Parathyroid adenoma (tissue), 2 donors: ENCODE data around the gene NBDY.
"Not testable (repeated sequence)": the region's sequence is repeated elsewhere in the genome, so short reads cannot be mapped to it uniquely, and the experiment has no call there.

Experiments
- H2AFZ ChIP-seq: fragments of 300-600 bp; sonication (generic); one replicate; pipeline ENCODE4 v1.7.0; 2017; ENCODE audit warnings: antibody characterized with exemption, mild to moderate bottlenecking
- H3K27ac ChIP-seq: fragments of 300-600 bp; sonication (generic); one replicate; pipeline ENCODE4 v1.7.0; 2017
- H3K27me3 ChIP-seq: fragments of 300-600 bp; sonication (generic); one replicate; pipeline ENCODE4 v1.7.0; 2017; ENCODE audit warnings: low read length; ENCODE audit not compliant: control insufficient read depth, insufficient read depth
- H3K36me3 ChIP-seq: fragments of 300-600 bp; sonication (generic); one replicate; pipeline ENCODE4 v1.7.0; 2017; ENCODE audit warnings: low read length; ENCODE audit not compliant: control insufficient read depth, insufficient read depth
- H3K4me1 ChIP-seq: fragments of 300-600 bp; sonication (generic); one replicate; pipeline ENCODE4 v1.7.0; 2017; ENCODE audit warnings: control low read depth
- H3K4me2 ChIP-seq: fragments of 300-600 bp; sonication (generic); one replicate; pipeline ENCODE4 v1.7.0; 2017; ENCODE audit warnings: low read length
- H3K4me3 ChIP-seq: fragments of 300-600 bp; sonication (generic); one replicate; pipeline ENCODE4 v1.7.0; 2017; ENCODE audit warnings: low read depth, low read length
- H3K79me2 ChIP-seq: fragments of 300-600 bp; sonication (generic); one replicate; pipeline ENCODE4 v1.7.0; 2017; ENCODE audit warnings: control low read depth
- H3K9ac ChIP-seq: fragments of 300-600 bp; sonication (generic); one replicate; pipeline ENCODE4 v1.7.0; 2017; ENCODE audit warnings: mild to moderate bottlenecking
- H3K9me3 ChIP-seq: fragments of 300-600 bp; sonication (generic); one replicate; pipeline ENCODE4 v1.7.0; 2017; ENCODE audit warnings: low read length; ENCODE audit not compliant: control insufficient read depth
- CTCF ChIP-seq: fragments of 300-600 bp; sonication (generic); IDR thresholded peaks from one replicate; pipeline ENCODE4 v1.7.0; 2017; ENCODE audit warnings: antibody characterized with exemption, mild to moderate bottlenecking
- donor health status: primary hyperparathyroidism.

Gene NBDY

GRCh38 chrX:56764153-56764974 is 35.3 kb downstream of the NBDY start:
- H3K4me2 ChIP-seq: no peak overlapping the region
- H3K79me2 ChIP-seq: no peaks in the 10 kb centered on the region
- H3K27me3 ChIP-seq: no peaks in the 10 kb centered on the region
- peak overlapping the region; percentile 15 for H3K27ac ChIP-seq
- H3K36me3 ChIP-seq: no peaks in the 10 kb centered on the region
- no peaks in the 10 kb centered on the region for H3K9me3 ChIP-seq
- H2AFZ ChIP-seq: no peak overlapping the region
- no peak overlapping the region for H3K9ac ChIP-seq
- no peaks in the 10 kb centered on the region for H3K4me1 ChIP-seq
- H3K4me3 ChIP-seq: no peak overlapping the region
- TF ChIP-seq CTCF: peak; percentile 36

- no peak overlapping the region for H3K9ac ChIP-seq
- no peak overlapping the region for H3K4me2 ChIP-seq
- H3K79me2 ChIP-seq: no peaks in the 10 kb centered on the region
- H3K9me3 ChIP-seq: no peaks in the 10 kb centered on the region
- no peak overlapping the region for H3K27ac ChIP-seq
- H2AFZ ChIP-seq: no peak overlapping the region
- H3K4me1 ChIP-seq: no peaks in the 10 kb centered on the region
- TF ChIP-seq CTCF: no peak
- H3K27me3 ChIP-seq: no peaks in the 10 kb centered on the region
- no peaks in the 10 kb centered on the region for H3K36me3 ChIP-seq
- no peak overlapping the region for H3K4me3 ChIP-seq
Observed at GRCh38 chrX:56764975-56765791, 36.1 kb downstream of the NBDY start.

DNA sequence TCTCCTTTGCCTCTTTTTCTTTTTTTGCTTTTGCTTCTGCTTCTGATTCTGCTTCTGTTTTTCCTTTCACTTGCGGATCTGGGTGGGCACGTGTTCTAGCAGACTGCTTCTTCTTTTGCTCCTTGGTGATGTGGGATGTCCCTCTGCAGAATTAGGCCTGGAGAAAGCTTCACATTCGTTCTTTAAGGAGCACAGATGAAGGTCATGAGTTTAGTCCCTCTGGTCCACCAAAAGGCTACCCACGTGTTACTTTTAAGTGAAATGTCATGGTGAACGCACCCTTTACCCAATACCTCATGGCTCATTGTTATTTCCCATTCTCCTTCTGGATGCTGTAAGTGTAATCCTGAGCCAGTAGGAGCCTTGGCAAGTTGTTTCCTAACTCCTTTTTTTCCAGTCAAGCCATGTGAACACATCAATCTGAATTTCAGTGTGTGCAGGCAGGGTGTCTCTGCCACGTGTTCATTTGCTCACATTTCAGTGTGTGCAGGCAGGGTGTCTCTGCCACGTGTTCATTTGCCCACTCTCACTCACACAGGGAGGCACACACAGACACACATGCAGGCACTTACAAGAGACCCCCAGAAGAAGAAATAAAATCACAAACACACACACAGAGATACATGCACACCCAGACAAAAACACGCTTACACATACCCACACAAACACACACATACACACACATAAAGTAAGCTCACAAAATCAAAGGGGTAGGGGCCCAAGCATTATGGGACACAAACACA is 36.9 kb downstream of the NBDY start:
- Histone ChIP-seq H3K4me1 (no peaks in the 10 kb centered on the region), H3K36me3 (no peaks in the 10 kb centered on the region), H3K9me3 (no peaks in the 10 kb centered on the region), H2AFZ (no peak overlapping the region), H3K4me2 (no peak overlapping the region), H3K79me2 (no peaks in the 10 kb centered on the region), H3K9ac (no peak overlapping the region), H3K27ac (no peak overlapping the region), H3K4me3 (no peak overlapping the region), H3K27me3 (no peaks in the 10 kb centered on the region)
- TF ChIP-seq CTCF: no peak

DNA sequence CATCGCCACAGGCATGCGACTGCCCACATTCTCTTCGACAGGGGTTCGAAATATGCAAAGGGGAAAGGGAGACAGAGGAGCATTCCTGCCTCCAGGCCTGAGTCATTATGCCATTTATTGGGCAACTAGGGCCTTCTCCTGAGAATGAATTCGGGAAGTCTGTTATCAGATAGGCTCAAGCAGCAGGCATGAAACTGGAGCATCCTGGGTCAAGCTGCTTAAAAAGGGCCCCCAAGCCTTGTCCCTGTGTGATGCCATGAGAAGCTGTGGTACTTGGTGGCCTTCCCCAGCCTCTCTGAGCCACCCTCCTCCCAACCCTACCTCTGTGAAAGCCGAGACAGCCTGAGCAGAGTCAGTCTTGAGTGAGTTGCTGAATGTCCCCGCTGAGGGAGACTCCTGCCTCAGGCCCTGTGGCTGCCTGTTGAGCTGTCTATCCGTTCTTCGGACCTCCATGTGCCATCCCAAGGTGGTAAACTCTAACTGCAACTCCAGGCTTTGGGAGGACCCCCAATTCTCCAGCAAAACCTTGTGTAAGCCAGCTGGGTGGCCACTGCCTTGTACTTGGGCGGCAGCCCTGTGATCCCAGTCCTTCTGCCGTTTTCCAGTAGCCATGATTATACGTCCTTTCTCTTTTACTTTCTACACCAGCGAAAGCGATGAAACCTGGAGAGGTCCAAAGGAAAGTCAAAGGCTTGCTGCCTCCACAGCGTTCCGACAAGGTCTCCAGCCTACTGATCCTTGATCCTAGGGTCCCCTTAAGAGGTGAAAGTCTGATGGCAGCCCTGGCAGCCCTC is 37.7 kb downstream of the NBDY start:
- H3K36me3 ChIP-seq: no peaks in the 10 kb centered on the region
- no peak overlapping the region for H2AFZ ChIP-seq
- H3K4me3 ChIP-seq: no peak overlapping the region
- H3K27ac ChIP-seq: no peak overlapping the region
- H3K79me2 ChIP-seq: no peaks in the 10 kb centered on the region
- no peaks in the 10 kb centered on the region for H3K27me3 ChIP-seq
- TF ChIP-seq CTCF: no peak
- no peaks in the 10 kb centered on the region for H3K9me3 ChIP-seq
- H3K4me1 ChIP-seq: no peaks in the 10 kb centered on the region
- no peak overlapping the region for H3K9ac ChIP-seq
- no peak overlapping the region for H3K4me2 ChIP-seq

GRCh38 chrX:56767348-56768119 is 38.5 kb downstream of the NBDY start:
- not testable (repeated sequence) for H2AFZ ChIP-seq, H3K4me3 ChIP-seq, H3K27me3 ChIP-seq, H3K9ac ChIP-seq, H3K36me3 ChIP-seq, H3K4me2 ChIP-seq, H3K4me1 ChIP-seq, H3K9me3 ChIP-seq, H3K79me2 ChIP-seq, H3K27ac ChIP-seq

DNA sequence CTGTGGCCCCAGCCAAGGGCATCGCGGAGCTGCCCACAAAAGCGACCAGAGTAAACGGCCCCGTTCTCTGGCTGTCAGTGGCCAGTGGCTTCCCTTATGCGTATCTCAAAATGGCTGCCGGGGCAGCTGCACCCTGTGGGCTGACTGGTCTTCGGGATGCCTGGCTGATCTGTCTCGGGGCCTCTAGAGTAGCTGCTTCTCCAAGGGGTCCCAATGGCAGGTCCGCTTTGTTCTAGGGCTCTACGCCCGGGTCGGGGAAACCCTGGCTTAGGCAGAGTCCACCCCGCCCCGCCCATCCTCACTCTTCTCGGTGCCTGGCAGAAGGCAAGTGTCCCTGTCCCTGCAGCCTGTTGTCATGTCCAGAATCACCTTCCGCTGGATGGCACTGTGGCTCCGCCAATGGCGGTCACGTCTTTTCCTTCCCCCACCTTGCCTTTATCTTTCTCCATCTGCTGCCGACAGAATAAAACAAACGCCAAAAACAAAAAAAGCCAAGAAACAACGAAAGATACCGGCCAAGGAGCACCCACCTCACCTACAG is 39.1 kb downstream of the NBDY start:
- H3K9me3 ChIP-seq, H3K36me3 ChIP-seq, H3K4me2 ChIP-seq, H3K27ac ChIP-seq, H3K27me3 ChIP-seq, H3K4me3 ChIP-seq, H3K4me1 ChIP-seq, H3K79me2 ChIP-seq, H3K9ac ChIP-seq, H2AFZ ChIP-seq: not testable (repeated sequence)
